CD4-positive, CD25-positive, alpha-beta regulatory T cell (primary cell): ENCODE data around the gene PLAAT5. TPM values are rescaled to one million over a fixed set of nuclear protein-coding genes. Genes with fewer than 3 reads are reported as not detected.
"Not testable (repeated sequence)": the region's sequence is repeated elsewhere in the genome, so short reads cannot be mapped to it uniquely, and the experiment has no call there.

ENCODE experiments used
- ATAC-seq, 2 donors: fragments of 150-1000 bp; cut with Tn5 transposase; one replicate each; pipeline ENCODE4 v1.10.0; 2021; ENCODE audit warnings: low read depth in 2 of 2, moderate number of reproducible peaks in 2 of 2, moderate library complexity in 1 of 2
- DNase-seq, 3 donors: peaks; one replicate each; pipeline versions ENCODE4 v3.0.0 to v3.0.0-alpha.2; 2012 to 2022; ENCODE audit warnings: mixed read lengths in 1 of 3
- H3K27ac ChIP-seq: one replicate; pipeline ENCODE4 v1.7.0; 2013; ENCODE audit warnings: mild to moderate bottlenecking, low read length; ENCODE audit not compliant: insufficient read depth, poor library complexity, severe bottlenecking
- H3K27me3 ChIP-seq: one replicate; pipeline ENCODE4 v1.7.0; 2013; ENCODE audit warnings: low read length; ENCODE audit not compliant: control insufficient read depth, insufficient read depth
- H3K36me3 ChIP-seq: one replicate; pipeline ENCODE4 v1.7.0; 2013; ENCODE audit warnings: mild to moderate bottlenecking, low read length, moderate library complexity; ENCODE audit not compliant: control insufficient read depth, insufficient read depth
- H3K4me1 ChIP-seq: 2 replicates; pipeline ENCODE4 v1.7.0; 2013; ENCODE audit warnings: mild to moderate bottlenecking, low read length; ENCODE audit not compliant: insufficient read depth, control insufficient read depth, poor library complexity, severe bottlenecking
- H3K4me3 ChIP-seq: one replicate; pipeline ENCODE4 v1.7.0; 2013; ENCODE audit warnings: low read depth, mild to moderate bottlenecking, low read length, moderate library complexity
- H3K9me3 ChIP-seq, 2 experiments: 1 replicate in 1 of 2; 2 replicates in 1 of 2; pipeline ENCODE4 v1.7.0; 2013; ENCODE audit warnings: low read length in 2 of 2, mild to moderate bottlenecking in 1 of 2, moderate library complexity in 1 of 2; ENCODE audit not compliant: control insufficient read depth in 2 of 2
- H3K27ac Mint-ChIP-seq, 3 donors: one replicate each; pipeline ENCODE4 v1.8.0; 2020 to 2022; ENCODE audit warnings: mild to moderate bottlenecking in 3 of 3, mixed read lengths in 3 of 3, moderate library complexity in 2 of 3
- H3K27me3 Mint-ChIP-seq: one replicate; pipeline ENCODE4 v1.8.0; 2022; ENCODE audit warnings: mild to moderate bottlenecking, mixed read lengths
- H3K36me3 Mint-ChIP-seq: one replicate; pipeline ENCODE4 v1.8.0; 2020; ENCODE audit warnings: mixed read lengths
- H3K4me1 Mint-ChIP-seq, 4 donors: one replicate each; pipeline ENCODE4 v1.8.0; 2020 to 2022; ENCODE audit warnings: mixed read lengths in 4 of 4, mild to moderate bottlenecking in 1 of 4
- H3K4me3 Mint-ChIP-seq, 4 donors: one replicate each; pipeline ENCODE4 v1.8.0; 2020 to 2022; ENCODE audit warnings: mild to moderate bottlenecking in 4 of 4, mixed read lengths in 4 of 4, moderate library complexity in 3 of 4
- H3K9me3 Mint-ChIP-seq, 7 donors: one replicate each; pipeline ENCODE4 v1.8.0; 2020 to 2022; ENCODE audit warnings: mixed read lengths in 7 of 7, mild to moderate bottlenecking in 3 of 7, moderate library complexity in 2 of 7
- polyA plus RNA-seq, 4 donors: library from polyadenylated mRNA; unstranded; fragments of 300-500 nt; fragmentation: Illumina TruSeq; gene quantifications; one replicate each; pipeline ENCODE4 v1.2.3, GENCODE V29; 2021
- total RNA-seq: library from RNA; stranded (reverse); gene quantifications from one replicate; pipeline ENCODE4 v1.2.3, GENCODE V29; 2022

Gene PLAAT5
- total and polyA plus RNA-seq, 5 donors from 2014 or later: 1.8 TPM; not detected in 4

DNA sequence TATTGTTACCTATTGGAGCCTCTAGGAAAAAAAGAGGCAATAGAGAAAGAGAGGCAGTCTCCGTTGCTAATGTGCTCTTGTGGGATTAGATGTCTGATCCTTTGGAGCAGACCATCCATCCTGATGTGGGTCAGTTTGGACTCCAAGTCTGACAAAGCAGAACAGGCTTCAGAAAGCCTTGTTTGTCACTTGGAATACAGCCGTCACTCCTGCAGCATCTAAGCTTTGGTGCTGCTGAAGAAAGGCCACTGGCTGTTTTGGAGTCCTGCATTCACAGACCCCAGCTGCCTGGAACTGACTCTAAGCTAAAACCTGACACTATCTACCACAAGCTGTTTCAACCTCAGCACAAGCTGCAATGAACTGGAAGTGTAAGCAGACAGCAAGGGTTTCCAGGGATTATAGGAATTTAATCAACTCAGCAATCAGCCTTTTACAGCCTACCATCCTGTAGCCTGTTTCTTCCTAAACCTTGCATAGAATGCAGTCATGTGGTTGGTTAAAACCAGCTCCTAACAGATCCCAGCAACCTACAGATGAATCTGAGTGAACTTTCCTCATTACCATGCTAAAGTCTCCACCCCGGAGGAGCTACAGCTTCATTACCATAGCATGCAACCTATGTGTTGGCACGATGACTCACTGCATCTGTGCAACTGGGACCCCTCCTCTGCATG is 42.0 kb upstream of the PLAAT5 start:
- no peaks in the 10 kb centered on the region for H3K27me3 ChIP-seq
- H3K9me3 Mint-ChIP-seq: peaks cover 0 to 1% (median 0%) of the 10 kb centered on the region in 7 donors
- ATAC-seq (no peak), DNase-seq (no peak)
- H3K4me1 Mint-ChIP-seq: peaks cover 40 to 89% (median 67%) of the 10 kb centered on the region in 4 donors
- no peak overlapping the region for H3K27ac ChIP-seq
- H3K27me3 Mint-ChIP-seq: no peaks in the 10 kb centered on the region
- H3K4me3 ChIP-seq: peak overlapping the region; percentile 16
- H3K4me1 ChIP-seq: peaks cover 79% of the 10 kb centered on the region
- H3K36me3 ChIP-seq: no peaks in the 10 kb centered on the region
- H3K4me3 Mint-ChIP-seq: peak overlapping the region in 2 of 4 donors; percentile 50 to 99
- H3K9me3 ChIP-seq: no peaks in the 10 kb centered on the region
- no peaks in the 10 kb centered on the region for H3K36me3 Mint-ChIP-seq
- H3K27ac Mint-ChIP-seq: peak overlapping the region; percentile 72 to 98 (median 76)

DNA sequence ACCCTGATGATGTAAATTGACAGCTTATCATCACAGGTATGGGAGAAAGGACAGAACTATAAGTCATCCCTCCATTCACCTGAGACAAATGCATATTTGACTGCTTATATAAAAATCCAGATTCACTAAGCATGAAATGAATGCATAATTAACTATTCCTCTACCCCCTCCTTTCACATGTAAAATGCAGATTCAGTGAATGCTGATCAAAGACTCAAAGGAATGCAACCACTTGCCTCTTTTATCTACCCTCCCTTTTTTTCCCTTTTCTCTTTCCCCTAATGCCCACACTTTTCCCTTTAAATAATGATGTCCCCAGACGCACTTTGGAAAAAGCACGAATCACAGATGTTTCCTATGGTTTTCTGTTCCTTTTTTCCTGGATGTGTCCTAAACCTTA is 41.1 kb upstream of the PLAAT5 start:
- no peak for ATAC-seq
- Mint-ChIP-seq H3K9me3 (peaks cover 0 to 1% (median 0%) of the 10 kb centered on the region in 7 donors), H3K4me1 (peaks cover 40 to 87% (median 65%) of the 10 kb centered on the region in 4 donors), H3K4me3 (peak overlapping the region; percentile 59 to 83 (median 72)), H3K27ac (peak overlapping the region; percentile 39 to 98 (median 92)), H3K27me3 (no peaks in the 10 kb centered on the region), H3K36me3 (no peaks in the 10 kb centered on the region)
- Histone ChIP-seq H3K9me3 (no peaks in the 10 kb centered on the region), H3K36me3 (no peaks in the 10 kb centered on the region), H3K4me3 (peak overlapping the region; percentile 71), H3K4me1 (peaks cover 71% of the 10 kb centered on the region), H3K27me3 (no peaks in the 10 kb centered on the region), H3K27ac (peak overlapping the region; percentile 68)
- DNase-seq: no peak

DNA sequence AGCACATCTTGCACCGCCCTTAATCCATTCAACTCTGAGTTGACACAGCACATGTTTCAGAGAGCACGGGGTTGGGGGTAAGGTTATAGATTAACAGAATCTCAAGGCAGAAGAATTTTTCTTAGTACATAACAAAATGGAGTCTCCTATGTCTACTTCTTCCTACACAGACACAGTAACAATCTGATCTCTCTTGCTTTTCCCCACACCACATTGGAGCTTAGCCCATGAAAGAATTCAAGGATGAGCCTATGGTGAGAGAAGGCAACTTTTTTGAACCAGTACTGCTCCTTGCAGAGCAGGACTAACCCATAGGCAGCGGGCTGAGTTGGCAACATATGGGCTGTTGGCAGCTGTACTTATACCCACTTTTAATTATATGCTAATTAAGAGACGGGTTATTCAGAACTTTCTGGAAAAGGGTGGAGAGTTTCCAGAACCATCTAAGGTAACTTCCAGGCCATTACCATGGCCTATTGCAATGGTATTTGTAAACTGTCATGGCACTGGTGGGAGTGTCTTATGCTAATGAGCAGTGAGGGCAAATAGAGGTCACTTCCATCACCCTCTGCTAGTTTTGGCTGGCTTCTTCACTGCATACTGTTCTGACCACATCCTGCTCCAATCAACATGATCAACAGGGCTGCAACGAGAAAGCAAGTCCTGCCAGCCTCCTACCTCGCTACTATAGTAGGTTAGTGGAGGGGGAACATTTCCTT is 40.3 kb upstream of the PLAAT5 start:
- H3K9me3 ChIP-seq, H3K36me3 Mint-ChIP-seq, H3K27me3 Mint-ChIP-seq, H3K9me3 Mint-ChIP-seq, H3K36me3 ChIP-seq, H3K27me3 ChIP-seq: not testable (repeated sequence)
- Mint-ChIP-seq H3K27ac (peak overlapping the region; percentile 92 to 98 (median 95)), H3K4me1 (peaks cover 35 to 78% (median 59%) of the 10 kb centered on the region in 4 donors), H3K4me3 (peak overlapping the region; percentile 59 to 83 (median 80))
- DNase-seq (peak; percentile 55 to 90 (median 84)), ATAC-seq (peak; percentile 99 to 100)
- Histone ChIP-seq H3K4me1 (peaks cover 62% of the 10 kb centered on the region), H3K4me3 (peak overlapping the region; percentile 71), H3K27ac (peak overlapping the region; percentile 68)

DNA sequence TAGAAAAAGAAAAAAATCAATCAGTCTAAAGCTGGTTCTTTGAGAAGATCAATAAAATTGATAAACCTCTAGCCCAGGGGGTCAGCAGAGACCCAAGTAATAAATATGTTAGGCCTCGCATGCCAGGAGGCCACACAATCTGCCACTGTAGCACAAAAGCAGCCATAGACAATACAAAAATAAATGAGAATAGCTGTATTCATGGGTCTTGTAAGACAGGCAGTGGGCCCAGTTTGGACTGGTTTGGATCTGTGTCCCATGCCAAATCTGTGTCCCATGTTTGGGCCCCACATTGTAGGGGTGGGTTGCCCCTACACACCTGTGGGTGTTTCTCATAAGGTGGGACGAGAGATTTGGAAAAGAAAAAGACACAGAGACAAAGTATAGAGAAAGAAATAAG is 39.1 kb upstream of the PLAAT5 start:
- DNase-seq (no peak), ATAC-seq (no peak)
- H3K9me3 ChIP-seq: no peaks in the 10 kb centered on the region
- H3K27me3 ChIP-seq: no peaks in the 10 kb centered on the region
- Mint-ChIP-seq H3K36me3 (no peaks in the 10 kb centered on the region), H3K27ac (peak overlapping the region; percentile 68 to 93 (median 83)), H3K4me1 (peaks cover 32 to 66% (median 52%) of the 10 kb centered on the region in 4 donors), H3K27me3 (no peaks in the 10 kb centered on the region), H3K9me3 (peaks cover 0 to 1% (median 0%) of the 10 kb centered on the region in 7 donors), H3K4me3 (peak overlapping the region in 2 of 4 donors; percentile 35 to 85)
- no peaks in the 10 kb centered on the region for H3K36me3 ChIP-seq
- H3K27ac ChIP-seq: peak overlapping the region; percentile 23
- H3K4me3 ChIP-seq: peak overlapping the region; percentile 18
- H3K4me1 ChIP-seq: peaks cover 50% of the 10 kb centered on the region

DNA sequence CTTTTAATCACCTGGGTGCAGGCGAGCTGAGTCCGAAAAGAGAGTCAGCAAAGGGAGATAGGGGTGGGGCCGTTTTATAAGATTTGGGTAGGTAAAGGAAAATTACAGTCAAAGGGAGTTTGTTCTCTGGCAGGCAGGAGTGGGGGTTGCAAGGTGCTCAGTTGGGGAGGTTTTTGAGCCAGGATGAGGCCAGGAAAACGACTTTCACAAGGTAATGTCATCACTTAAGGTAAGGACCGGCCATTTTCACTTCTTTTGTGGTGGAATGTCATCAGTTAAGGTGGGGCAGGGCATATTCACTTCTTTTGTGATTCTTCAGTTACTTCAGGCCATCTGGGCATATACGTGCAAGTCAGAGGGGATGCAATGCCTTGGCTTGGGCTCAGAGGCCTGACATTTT is 38.4 kb upstream of the PLAAT5 start:
- H3K36me3 Mint-ChIP-seq, H3K36me3 ChIP-seq, H3K27me3 Mint-ChIP-seq, H3K9me3 Mint-ChIP-seq, H3K9me3 ChIP-seq, H3K27me3 ChIP-seq, DNase-seq, ATAC-seq, H3K27ac ChIP-seq: not testable (repeated sequence)
- Histone ChIP-seq H3K4me1 (peaks cover 43% of the 10 kb centered on the region), H3K4me3 (peak overlapping the region; percentile 18)
- Mint-ChIP-seq H3K27ac (peak overlapping the region; percentile 68 to 90 (median 83)), H3K4me1 (peaks cover 30 to 61% (median 48%) of the 10 kb centered on the region in 4 donors), H3K4me3 (peak overlapping the region in 2 of 4 donors; percentile 35 to 85)

DNA sequence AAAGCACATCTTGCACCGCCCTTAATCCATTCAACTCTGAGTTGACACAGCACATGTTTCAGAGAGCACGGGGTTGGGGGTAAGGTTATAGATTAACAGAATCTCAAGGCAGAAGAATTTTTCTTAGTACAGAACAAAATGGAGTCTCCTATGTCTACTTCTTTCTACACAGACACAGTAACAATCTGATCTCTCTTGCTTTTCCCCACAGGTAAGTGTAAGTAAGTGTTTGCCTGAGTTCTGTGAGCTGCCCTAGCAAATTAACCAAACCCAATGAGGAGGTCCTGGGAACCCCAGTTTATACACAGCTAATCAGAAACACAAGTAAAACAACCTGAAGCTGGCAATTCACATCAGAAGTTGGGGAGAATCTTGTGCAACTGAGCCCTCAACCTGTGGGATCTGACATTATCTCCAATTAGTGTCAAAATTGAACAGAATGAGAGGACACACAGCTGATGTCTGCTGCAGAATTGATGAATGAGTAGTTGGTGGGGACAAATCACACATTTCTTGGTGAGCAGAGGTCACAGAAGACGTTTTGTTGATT is 37.8 kb upstream of the PLAAT5 start:
- Mint-ChIP-seq H3K4me3 (peak overlapping the region in 1 of 4 donors; percentile 39), H3K4me1 (peaks cover 27 to 55% (median 42%) of the 10 kb centered on the region in 4 donors)

DNA sequence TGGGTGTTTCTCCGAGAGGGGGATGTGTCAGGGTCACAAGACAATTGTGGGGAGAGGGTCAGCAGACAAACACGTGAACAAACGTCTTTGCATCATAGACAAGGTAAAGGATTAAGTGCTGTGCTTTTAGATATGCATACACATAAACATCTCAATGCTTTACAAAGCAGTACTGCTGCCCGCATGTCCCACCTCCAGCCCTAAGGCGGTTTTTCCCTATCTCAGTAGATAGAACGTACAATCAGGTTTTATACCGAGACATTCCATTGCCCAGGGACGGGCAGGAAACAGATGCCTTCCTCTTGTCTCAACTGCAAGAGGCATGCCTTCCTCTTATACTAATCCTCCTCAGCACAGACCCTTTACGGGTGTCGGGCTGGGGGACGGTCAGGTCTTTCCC is 37.2 kb upstream of the PLAAT5 start:
- peaks cover 31% of the 10 kb centered on the region for H3K4me1 ChIP-seq
- H3K36me3 ChIP-seq, DNase-seq, H3K27me3 Mint-ChIP-seq, H3K27ac ChIP-seq, H3K36me3 Mint-ChIP-seq, ATAC-seq, H3K9me3 ChIP-seq, H3K27me3 ChIP-seq, H3K9me3 Mint-ChIP-seq, H3K4me3 ChIP-seq, H3K4me3 Mint-ChIP-seq: not testable (repeated sequence)
- H3K27ac Mint-ChIP-seq: peak overlapping the region in 1 of 3 donors; percentile 23
- peaks cover 22 to 48% (median 36%) of the 10 kb centered on the region in 4 donors for H3K4me1 Mint-ChIP-seq

More for the DNA sequence above, 37.8 kb upstream of the PLAAT5 start:
- H3K9me3 Mint-ChIP-seq, H3K4me3 ChIP-seq, H3K36me3 ChIP-seq, DNase-seq, ATAC-seq, H3K27me3 ChIP-seq, H3K36me3 Mint-ChIP-seq, H3K9me3 ChIP-seq, H3K27me3 Mint-ChIP-seq, H3K27ac ChIP-seq: not testable (repeated sequence)
- H3K27ac Mint-ChIP-seq: peak overlapping the region; percentile 68 to 90 (median 83)
- peaks cover 38% of the 10 kb centered on the region for H3K4me1 ChIP-seq
